DMS53 treated with DMSO at 0.1 percent for 48 hours (cell line): ENCODE results near the gene HPS6.

Source experiments
- DNase-seq: peaks from one replicate; lab custom pipeline; 2025; ENCODE audit not compliant: unreplicated experiment; lab: John Stamatoyannopoulos, UW

HPS6 gene

GRCh38 chr10:102067091-102067916 is 2.2 kb downstream of the HPS6 start:
- no peak for DNase-seq

GRCh38 chr10:102068216-102068615 is 3.1 kb downstream of the HPS6 start:
- no peak for DNase-seq

GRCh38 chr10:102069071-102069470 is 3.9 kb downstream of the HPS6 start:
- DNase-seq: no peak

- peak; percentile 78 for DNase-seq
Observed at GRCh38 chr10:102072673-102073527, 7.8 kb downstream of the HPS6 start.

GRCh38 chr10:102083541-102083940 is 18.4 kb downstream of the HPS6 start:
- DNase-seq: no peak

GRCh38 chr10:102085336-102085735 is 20.2 kb downstream of the HPS6 start:
- no peak for DNase-seq

- DNase-seq: no peak
Observed at GRCh38 chr10:102086196-102086595, 21.0 kb downstream of the HPS6 start.

- DNase-seq: no peak
Observed at GRCh38 chr10:102090772-102091171, 25.6 kb downstream of the HPS6 start.

- DNase-seq: no peak
Observed at GRCh38 chr10:102096449-102096848, 31.3 kb downstream of the HPS6 start.

GRCh38 chr10:102101152-102101551 is 36.0 kb downstream of the HPS6 start:
- no peak for DNase-seq

- DNase-seq: no peak
Observed at GRCh38 chr10:102102421-102102820, 37.3 kb downstream of the HPS6 start.

- no peak for DNase-seq
Observed at GRCh38 chr10:102106998-102107397, 41.8 kb downstream of the HPS6 start.

- DNase-seq: no peak
Observed at GRCh38 chr10:102109166-102110116, 44.3 kb downstream of the HPS6 start.

- no peak for DNase-seq
Observed at GRCh38 chr10:102111276-102111675, 46.1 kb downstream of the HPS6 start.

- DNase-seq: no peak
Observed at GRCh38 chr10:102112210-102112817, 47.2 kb downstream of the HPS6 start.

- no peak for DNase-seq
Observed at GRCh38 chr10:102113261-102113955, 48.3 kb downstream of the HPS6 start.

GRCh38 chr10:102113956-102114857 is 49.1 kb downstream of the HPS6 start:
- peak; percentile 43 for DNase-seq

GRCh38 chr10:102114861-102115618 is 49.9 kb downstream of the HPS6 start:
- DNase-seq: peak; percentile 62
